Neural cell (in vitro differentiated cells): Measurements from ENCODE around the gene FERMT1. TPM values are rescaled to one million over a fixed set of nuclear protein-coding genes. Genes with fewer than 3 reads are reported as not detected.

ENCODE experiments used
- H2AFZ ChIP-seq: fragments of 200-600, 300-800 bp; sonication (generic), shearing (Covaris generic); 2 replicates; pipeline ENCODE4 v1.6.0; 2014; ENCODE audit warnings: low read depth, mild to moderate bottlenecking, antibody characterized with exemption, low read length, moderate library complexity
- H3F3A ChIP-seq: fragments of 200-600 bp; shearing (Covaris generic); 2 replicates; pipeline ENCODE4 v1.6.1; 2016; ENCODE audit warnings: mild to moderate bottlenecking, moderate library complexity, mixed read lengths, antibody characterized with exemption, low read length; ENCODE audit not compliant: insufficient read depth, poor library complexity, severe bottlenecking
- H3K27ac ChIP-seq: fragments of 200-600, 300-800 bp; sonication (generic), shearing (Covaris generic); 2 replicates; pipeline ENCODE4 v1.5.1; 2014; ENCODE audit warnings: mild to moderate bottlenecking, low read length, moderate library complexity
- H3K27me3 ChIP-seq: fragments of 300-800, 200-600 bp; sonication (generic), shearing (Covaris generic); 2 replicates; pipeline ENCODE4 v1.6.0; 2014; ENCODE audit warnings: mild to moderate bottlenecking, low read depth, low read length, moderate library complexity; ENCODE audit not compliant: insufficient read depth
- H3K36me3 ChIP-seq: fragments of 300-800, 200-600 bp; sonication (generic), shearing (Covaris generic); 2 replicates; pipeline ENCODE4 v1.5.1; 2014; ENCODE audit warnings: mild to moderate bottlenecking, antibody characterized with exemption, low read length, moderate library complexity; ENCODE audit not compliant: insufficient read depth
- H3K4me2 ChIP-seq: fragments of 300-800, 200-600 bp; sonication (generic), shearing (Covaris generic); 2 replicates; pipeline ENCODE4 v1.6.0; 2014; ENCODE audit warnings: mild to moderate bottlenecking, low read length
- H3K4me3 ChIP-seq: fragments of 300-800, 200-600 bp; sonication (generic), shearing (Covaris generic); 2 replicates; pipeline ENCODE4 v1.5.1; 2014; ENCODE audit warnings: mild to moderate bottlenecking, low read length, moderate library complexity
- H3K79me2 ChIP-seq: fragments of 200-600 bp; shearing (Covaris generic); replicated peaks from 2 replicates; pipeline ENCODE4 v1.6.0; 2014; ENCODE audit warnings: mild to moderate bottlenecking, low read length, moderate library complexity; ENCODE audit not compliant: insufficient read depth
- H3K9ac ChIP-seq: fragments of 300-800, 200-600 bp; sonication (generic), shearing (Covaris generic); 2 replicates; pipeline ENCODE4 v1.6.1; 2016; ENCODE audit warnings: mild to moderate bottlenecking, low read length, mixed read lengths
- H3K9me2 ChIP-seq: fragments of 200-600 bp; shearing (Covaris generic); 2 replicates; pipeline ENCODE4 v1.6.1; 2016; ENCODE audit warnings: mild to moderate bottlenecking, low read length, mixed read lengths; ENCODE audit not compliant: insufficient read depth
- H3K9me3 ChIP-seq: fragments of 200-600, 300-800 bp; sonication (generic), shearing (Covaris generic); 2 replicates; pipeline ENCODE4 v1.6.1; 2016; ENCODE audit warnings: mild to moderate bottlenecking, mixed run types, low read length, moderate library complexity, mixed read lengths
- H4K20me1 ChIP-seq: fragments of 200-600 bp; shearing (Covaris generic); 2 replicates; pipeline ENCODE4 v1.6.1; 2016; ENCODE audit warnings: mild to moderate bottlenecking, mixed run types; ENCODE audit not compliant: insufficient read depth
- EP300 ChIP-seq: fragments of 450-650 bp; conservative IDR thresholded peaks from 2 replicates; pipeline ENCODE4 v1.6.1; 2014; ENCODE audit warnings: antibody characterized with exemption, mild to moderate bottlenecking, moderate library complexity; ENCODE audit not compliant: poor library complexity, severe bottlenecking
- EZH2 ChIP-seq: fragments of 200-600, 300-800 bp; shearing (Covaris generic), sonication (generic); IDR thresholded peaks from 2 replicates; pipeline ENCODE4 v1.6.1; 2014; ENCODE audit warnings: antibody characterized with exemption, low read length, borderline replicate concordance, mild to moderate bottlenecking; ENCODE audit not compliant: insufficient read depth, poor library complexity, severe bottlenecking
- MXI1 ChIP-seq: fragments of 450-650 bp; conservative IDR thresholded peaks from 2 replicates; pipeline ENCODE4 v1.6.1; 2014; ENCODE audit warnings: antibody characterized with exemption, mild to moderate bottlenecking; ENCODE audit not compliant: poor library complexity, severe bottlenecking
- POLR2AphosphoS5 ChIP-seq: IDR thresholded peaks from 2 replicates; pipeline ENCODE4 v1.6.1; 2012
- RAD21 ChIP-seq: fragments of 450-650 bp; conservative IDR thresholded peaks from 2 replicates; pipeline ENCODE4 v1.6.1; 2014; ENCODE audit warnings: antibody characterized with exemption, mild to moderate bottlenecking, moderate library complexity
- SMC3 ChIP-seq: fragments of 450-650 bp; conservative IDR thresholded peaks from 2 replicates; pipeline ENCODE4 v1.6.1; 2014; ENCODE audit warnings: antibody characterized with exemption, mild to moderate bottlenecking, moderate library complexity; ENCODE audit not compliant: poor library complexity
- TAF1 ChIP-seq: IDR thresholded peaks from 2 replicates; pipeline ENCODE4 v1.6.1; 2012; ENCODE audit warnings: low read depth
- polyA plus RNA-seq: library from polyadenylated mRNA; depleted of rRNA; stranded (reverse); fragments of >200 nt; gene quantifications from 2 replicates; pipeline ENCODE4 v1.2.3, GENCODE V29; 2014
- TF ChIP-seq, protein P1 (sequence below): IDR thresholded peaks from 2 replicates; pipeline ENCODE4 v1.6.1; 2012; ENCODE audit warnings: borderline replicate concordance
- TF ChIP-seq, protein P2 (sequence below): fragments of 450-650 bp; IDR thresholded peaks from 2 replicates; pipeline ENCODE4 v1.5.1; 2014; ENCODE audit warnings: antibody characterized with exemption, mild to moderate bottlenecking, moderate library complexity; ENCODE audit not compliant: poor library complexity, severe bottlenecking

Gene FERMT1
- polyA plus RNA-seq, 1 donor from 2014 or later, result not detected

- no peak for TF ChIP-seq MXI1
- no peak for TF ChIP-seq RAD21
- TF ChIP-seq, protein P1, sequence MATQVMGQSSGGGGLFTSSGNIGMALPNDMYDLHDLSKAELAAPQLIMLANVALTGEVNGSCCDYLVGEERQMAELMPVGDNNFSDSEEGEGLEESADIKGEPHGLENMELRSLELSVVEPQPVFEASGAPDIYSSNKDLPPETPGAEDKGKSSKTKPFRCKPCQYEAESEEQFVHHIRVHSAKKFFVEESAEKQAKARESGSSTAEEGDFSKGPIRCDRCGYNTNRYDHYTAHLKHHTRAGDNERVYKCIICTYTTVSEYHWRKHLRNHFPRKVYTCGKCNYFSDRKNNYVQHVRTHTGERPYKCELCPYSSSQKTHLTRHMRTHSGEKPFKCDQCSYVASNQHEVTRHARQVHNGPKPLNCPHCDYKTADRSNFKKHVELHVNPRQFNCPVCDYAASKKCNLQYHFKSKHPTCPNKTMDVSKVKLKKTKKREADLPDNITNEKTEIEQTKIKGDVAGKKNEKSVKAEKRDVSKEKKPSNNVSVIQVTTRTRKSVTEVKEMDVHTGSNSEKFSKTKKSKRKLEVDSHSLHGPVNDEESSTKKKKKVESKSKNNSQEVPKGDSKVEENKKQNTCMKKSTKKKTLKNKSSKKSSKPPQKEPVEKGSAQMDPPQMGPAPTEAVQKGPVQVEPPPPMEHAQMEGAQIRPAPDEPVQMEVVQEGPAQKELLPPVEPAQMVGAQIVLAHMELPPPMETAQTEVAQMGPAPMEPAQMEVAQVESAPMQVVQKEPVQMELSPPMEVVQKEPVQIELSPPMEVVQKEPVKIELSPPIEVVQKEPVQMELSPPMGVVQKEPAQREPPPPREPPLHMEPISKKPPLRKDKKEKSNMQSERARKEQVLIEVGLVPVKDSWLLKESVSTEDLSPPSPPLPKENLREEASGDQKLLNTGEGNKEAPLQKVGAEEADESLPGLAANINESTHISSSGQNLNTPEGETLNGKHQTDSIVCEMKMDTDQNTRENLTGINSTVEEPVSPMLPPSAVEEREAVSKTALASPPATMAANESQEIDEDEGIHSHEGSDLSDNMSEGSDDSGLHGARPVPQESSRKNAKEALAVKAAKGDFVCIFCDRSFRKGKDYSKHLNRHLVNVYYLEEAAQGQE, result no peak
- TF ChIP-seq POLR2AphosphoS5, result no peak
- TF ChIP-seq TAF1, result no peak
- TF ChIP-seq EP300, result no peak
- TF ChIP-seq, protein P2, sequence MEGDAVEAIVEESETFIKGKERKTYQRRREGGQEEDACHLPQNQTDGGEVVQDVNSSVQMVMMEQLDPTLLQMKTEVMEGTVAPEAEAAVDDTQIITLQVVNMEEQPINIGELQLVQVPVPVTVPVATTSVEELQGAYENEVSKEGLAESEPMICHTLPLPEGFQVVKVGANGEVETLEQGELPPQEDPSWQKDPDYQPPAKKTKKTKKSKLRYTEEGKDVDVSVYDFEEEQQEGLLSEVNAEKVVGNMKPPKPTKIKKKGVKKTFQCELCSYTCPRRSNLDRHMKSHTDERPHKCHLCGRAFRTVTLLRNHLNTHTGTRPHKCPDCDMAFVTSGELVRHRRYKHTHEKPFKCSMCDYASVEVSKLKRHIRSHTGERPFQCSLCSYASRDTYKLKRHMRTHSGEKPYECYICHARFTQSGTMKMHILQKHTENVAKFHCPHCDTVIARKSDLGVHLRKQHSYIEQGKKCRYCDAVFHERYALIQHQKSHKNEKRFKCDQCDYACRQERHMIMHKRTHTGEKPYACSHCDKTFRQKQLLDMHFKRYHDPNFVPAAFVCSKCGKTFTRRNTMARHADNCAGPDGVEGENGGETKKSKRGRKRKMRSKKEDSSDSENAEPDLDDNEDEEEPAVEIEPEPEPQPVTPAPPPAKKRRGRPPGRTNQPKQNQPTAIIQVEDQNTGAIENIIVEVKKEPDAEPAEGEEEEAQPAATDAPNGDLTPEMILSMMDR, result no peak
- no peak for TF ChIP-seq SMC3
- no peak for TF ChIP-seq EZH2
- H3K9me2 ChIP-seq, result no peaks in the 10 kb centered on the region
- no peaks in the 10 kb centered on the region for H3K79me2 ChIP-seq
- H3K27me3 ChIP-seq, result no peaks in the 10 kb centered on the region
- no peak overlapping the region for H3K4me2 ChIP-seq
- H3K36me3 ChIP-seq, result no peaks in the 10 kb centered on the region
- no peaks in the 10 kb centered on the region for H4K20me1 ChIP-seq
- H3K9me3 ChIP-seq, result no peaks in the 10 kb centered on the region
- H3K9ac ChIP-seq, result no peak overlapping the region
- H3K27ac ChIP-seq, result no peak overlapping the region
- no peak overlapping the region for H3K4me3 ChIP-seq
- H2AFZ ChIP-seq, result no peak overlapping the region
- no peaks in the 10 kb centered on the region for H3F3A ChIP-seq
Measured at GRCh38 chr20:6095409-6095808, 27.4 kb downstream of the FERMT1 start.

GRCh38 chr20:6094565-6094964, 28.3 kb downstream of the FERMT1 start:
- Histone ChIP-seq H2AFZ (no peak overlapping the region), H3K27ac (no peak overlapping the region), H3K27me3 (no peaks in the 10 kb centered on the region), H3K9ac (no peak overlapping the region), H3K4me2 (no peak overlapping the region), H3K36me3 (no peaks in the 10 kb centered on the region), H3F3A (no peaks in the 10 kb centered on the region), H3K79me2 (no peaks in the 10 kb centered on the region), H3K4me3 (no peak overlapping the region), H3K9me2 (no peaks in the 10 kb centered on the region), H3K9me3 (no peaks in the 10 kb centered on the region), H4K20me1 (no peaks in the 10 kb centered on the region)
- TF ChIP-seq SMC3 (no peak), EZH2 (no peak), TAF1 (no peak), RAD21 (no peak), POLR2AphosphoS5 (no peak), MXI1 (no peak), EP300 (no peak)
- TF ChIP-seq, protein P2, result no peak
- TF ChIP-seq, protein P1, result no peak
